C4-2B (cell line): ENCODE measurements around the gene ADAMTS10.

Experiments
- ZFX ChIP-seq: fragments of 450-650 bp; IDR thresholded peaks from 2 replicates; pipeline ENCODE4 v1.6.1; 2017
- TF ChIP-seq, protein P1 (sequence below): fragments of 450-650 bp; conservative IDR thresholded peaks from 2 replicates; pipeline ENCODE4 v1.5.1; 2017; ENCODE audit warnings: mild to moderate bottlenecking

DNA sequence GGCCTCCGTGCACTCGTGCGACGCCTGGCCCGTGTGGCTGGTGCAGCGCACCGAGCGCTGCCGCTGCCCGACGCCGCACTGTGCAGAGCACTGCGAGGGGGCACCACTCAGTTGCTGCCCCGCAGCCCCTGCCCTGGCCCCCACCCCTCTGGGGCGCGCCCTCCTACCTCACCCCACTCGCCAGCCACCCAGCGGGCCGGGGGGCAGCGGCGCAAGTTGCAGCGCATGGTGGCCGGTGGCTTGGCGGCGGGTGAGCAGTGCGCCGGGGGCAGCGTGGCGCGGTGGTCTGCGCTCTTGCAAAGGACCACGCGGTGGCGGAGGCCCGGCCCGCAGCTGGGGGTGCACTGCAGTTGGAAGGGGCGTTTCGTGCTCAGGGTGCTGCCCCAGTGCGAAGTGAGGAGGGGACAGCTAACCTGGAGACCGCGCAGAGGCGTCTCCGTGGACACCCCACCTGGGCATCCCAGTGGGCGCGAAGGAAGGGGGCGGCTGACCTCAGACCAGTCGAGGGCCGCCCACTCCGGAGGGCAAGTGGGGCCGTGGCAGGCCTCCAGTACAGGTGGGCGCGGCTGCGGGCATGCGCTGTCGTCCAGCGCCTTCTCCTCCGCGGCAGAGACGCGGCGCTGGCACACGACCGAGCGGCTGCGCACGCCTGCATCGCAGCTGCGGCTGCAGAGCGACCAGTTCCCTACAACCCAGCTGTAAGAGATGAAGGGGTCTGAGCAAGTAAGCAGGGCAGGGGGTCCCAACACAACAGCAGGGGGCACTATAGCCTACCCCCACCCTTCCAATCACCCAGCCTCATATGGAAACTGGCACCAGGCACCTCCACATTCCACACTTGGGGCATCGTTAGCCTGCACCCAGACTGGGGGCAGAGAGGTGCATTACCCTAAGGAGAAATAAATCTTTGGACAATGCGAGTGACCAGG is 25.3 kb downstream of the ADAMTS10 start:
- TF ChIP-seq, protein P1, sequence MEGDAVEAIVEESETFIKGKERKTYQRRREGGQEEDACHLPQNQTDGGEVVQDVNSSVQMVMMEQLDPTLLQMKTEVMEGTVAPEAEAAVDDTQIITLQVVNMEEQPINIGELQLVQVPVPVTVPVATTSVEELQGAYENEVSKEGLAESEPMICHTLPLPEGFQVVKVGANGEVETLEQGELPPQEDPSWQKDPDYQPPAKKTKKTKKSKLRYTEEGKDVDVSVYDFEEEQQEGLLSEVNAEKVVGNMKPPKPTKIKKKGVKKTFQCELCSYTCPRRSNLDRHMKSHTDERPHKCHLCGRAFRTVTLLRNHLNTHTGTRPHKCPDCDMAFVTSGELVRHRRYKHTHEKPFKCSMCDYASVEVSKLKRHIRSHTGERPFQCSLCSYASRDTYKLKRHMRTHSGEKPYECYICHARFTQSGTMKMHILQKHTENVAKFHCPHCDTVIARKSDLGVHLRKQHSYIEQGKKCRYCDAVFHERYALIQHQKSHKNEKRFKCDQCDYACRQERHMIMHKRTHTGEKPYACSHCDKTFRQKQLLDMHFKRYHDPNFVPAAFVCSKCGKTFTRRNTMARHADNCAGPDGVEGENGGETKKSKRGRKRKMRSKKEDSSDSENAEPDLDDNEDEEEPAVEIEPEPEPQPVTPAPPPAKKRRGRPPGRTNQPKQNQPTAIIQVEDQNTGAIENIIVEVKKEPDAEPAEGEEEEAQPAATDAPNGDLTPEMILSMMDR: no peak
- TF ChIP-seq ZFX: no peak
